NOMO-1 (cell line): ENCODE data around the gene ZNF485.

ENCODE experiments used
- DNase-seq, 2 experiments: peaks; one replicate each; lab custom pipeline; 2025; ENCODE audit not compliant: unreplicated experiment in 2 of 2; lab: John Stamatoyannopoulos, UW

ZNF485 gene

DNA sequence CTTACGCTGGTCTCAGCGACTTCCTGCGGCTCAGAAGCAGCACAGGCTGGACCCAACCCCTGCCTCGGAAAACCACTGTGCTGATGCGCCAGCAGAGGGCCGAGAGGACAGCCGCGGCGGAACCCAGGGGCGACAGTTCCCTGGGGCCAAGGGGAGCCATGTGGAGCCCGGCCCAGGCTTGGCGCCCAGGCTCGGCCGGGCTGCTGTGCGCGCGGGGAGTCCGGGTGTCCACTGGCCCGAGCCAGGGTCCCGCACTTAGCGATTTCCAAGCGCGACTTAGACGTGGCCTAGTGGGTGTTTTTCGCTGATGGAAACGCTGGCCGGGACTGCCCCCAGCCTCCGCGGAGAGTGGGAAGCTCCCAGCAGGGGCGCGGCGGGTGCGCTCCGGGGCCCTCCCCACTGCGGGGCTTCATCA lies 61.1 kb downstream of the ZNF485 start:
- no peak for DNase-seq
